HG03571 (cell line): ENCODE results near the gene ICAM2.
"Not testable (repeated sequence)": the region's sequence is repeated elsewhere in the genome, so short reads cannot be mapped to it uniquely, and the experiment has no call there.

Experiments
- ATAC-seq: cut with Tn5 transposase; IDR thresholded peaks from one replicate; pipeline ENCODE4 v1.9.1; 2021; ENCODE audit not compliant: unreplicated experiment

ICAM2 gene

GRCh38 chr17:64009571-64010402, 10.6 kb downstream of the ICAM2 start:
- ATAC-seq: no peak

- ATAC-seq: no peak
Measured at GRCh38 chr17:64008830-64009229, 11.6 kb downstream of the ICAM2 start.

DNA sequence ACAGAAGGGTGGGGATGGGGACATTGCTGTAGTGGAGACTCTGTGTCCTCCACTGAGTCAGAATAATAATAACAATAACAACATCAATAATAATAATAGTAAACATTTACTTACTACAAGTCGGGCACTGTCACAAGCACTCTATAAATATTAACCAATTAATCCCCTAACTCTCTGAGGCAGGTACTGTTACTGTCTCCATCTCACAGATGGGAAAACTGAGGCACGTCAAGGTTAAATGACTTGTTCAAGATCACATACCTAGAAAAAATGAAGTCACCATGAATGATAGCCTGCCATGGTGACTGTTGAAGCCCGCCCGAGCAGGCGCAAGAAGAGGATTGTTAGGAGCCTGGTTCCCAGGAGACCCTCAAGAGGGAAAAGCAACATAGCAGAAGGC, 12.1 kb downstream of the ICAM2 start:
- ATAC-seq: no peak

DNA sequence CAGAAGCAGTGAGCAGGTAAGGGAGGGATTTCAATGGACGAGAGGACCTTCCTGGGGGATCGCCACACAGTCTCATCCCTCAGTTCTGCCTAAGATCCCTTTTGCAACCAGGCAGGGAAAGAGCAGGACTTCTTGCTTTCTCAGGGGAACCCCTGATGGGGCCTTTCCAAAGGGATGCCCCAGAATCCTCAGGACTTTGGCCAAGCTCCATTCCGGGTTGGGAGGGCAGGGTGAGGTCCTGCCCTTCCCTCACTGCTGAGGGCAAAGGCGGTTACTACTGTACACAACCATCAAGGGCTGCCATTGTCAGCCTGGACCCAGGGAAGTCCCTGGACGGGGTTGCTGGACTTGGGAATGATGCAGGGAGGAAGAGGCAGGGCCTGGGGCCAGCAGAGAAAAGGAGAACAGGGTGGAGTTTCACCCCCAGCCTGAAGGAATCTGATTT, 12.6 kb downstream of the ICAM2 start:
- no peak for ATAC-seq

GRCh38 chr17:64007089-64007837, 13.2 kb downstream of the ICAM2 start:
- not testable (repeated sequence) for ATAC-seq

DNA sequence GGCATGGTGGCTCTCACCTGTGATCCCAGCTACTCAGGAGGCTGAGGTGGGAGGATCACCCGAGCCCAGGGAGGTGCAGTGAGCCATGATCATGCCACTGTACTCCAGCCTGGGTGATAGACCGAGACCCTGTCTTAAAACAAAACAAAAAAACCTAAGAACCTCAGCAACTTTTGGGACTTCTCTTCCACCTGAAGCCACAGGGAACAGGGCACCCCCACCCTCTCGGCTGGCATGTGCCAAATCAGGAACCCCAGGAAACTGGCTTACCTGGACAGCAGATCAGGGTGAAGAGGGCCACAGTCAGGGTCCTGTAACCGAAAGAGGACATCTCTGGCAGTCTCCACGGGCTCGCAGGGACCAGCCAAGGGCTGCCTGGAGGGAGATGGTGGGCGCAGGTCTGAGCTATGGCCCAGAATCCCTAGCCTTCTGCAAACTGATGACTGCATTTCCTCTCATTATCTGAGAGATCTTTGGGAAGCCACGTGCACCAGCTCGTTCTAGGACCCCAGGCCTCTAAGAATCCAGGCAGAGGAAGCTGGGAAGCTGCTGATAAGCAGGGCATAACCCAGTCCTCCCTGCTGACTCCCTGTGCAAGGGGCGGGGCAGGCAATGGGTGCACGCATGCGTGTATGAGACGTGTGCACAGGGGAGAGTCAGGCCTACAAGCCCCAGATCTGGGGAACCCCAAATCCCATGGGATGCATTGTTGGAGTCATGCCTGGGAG, 13.9 kb downstream of the ICAM2 start:
- no peak for ATAC-seq

- ATAC-seq: no peak
Measured at GRCh38 chr17:64005734-64006167, 14.7 kb downstream of the ICAM2 start.

GRCh38 chr17:64004903-64005733, 15.3 kb downstream of the ICAM2 start:
- no peak for ATAC-seq

DNA sequence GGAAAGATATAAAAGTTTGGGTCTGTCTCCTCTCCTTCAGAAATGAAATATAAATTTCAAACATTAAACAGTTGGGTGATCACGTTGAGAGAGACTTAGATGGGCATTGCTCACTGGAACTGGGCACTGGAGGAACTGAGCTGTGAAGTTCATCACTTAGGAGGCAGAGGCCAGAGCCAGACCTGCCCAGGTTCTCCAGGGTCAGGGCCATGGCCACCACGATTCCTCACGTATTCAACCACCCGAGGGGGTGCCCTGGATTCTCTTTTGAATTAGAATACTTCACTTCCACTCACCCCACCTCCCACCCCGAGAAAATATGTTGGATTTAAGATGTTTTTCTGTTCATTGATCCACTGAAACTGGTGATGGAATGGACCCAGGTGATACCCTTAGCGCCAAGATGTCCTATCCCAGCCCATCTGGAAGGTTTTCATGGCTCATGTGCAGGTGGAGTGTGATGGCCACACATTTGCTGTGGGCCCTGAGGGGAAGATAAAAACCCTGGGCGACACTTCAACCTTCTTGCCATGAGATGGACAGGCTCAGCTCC, 16.1 kb downstream of the ICAM2 start:
- no peak for ATAC-seq

DNA sequence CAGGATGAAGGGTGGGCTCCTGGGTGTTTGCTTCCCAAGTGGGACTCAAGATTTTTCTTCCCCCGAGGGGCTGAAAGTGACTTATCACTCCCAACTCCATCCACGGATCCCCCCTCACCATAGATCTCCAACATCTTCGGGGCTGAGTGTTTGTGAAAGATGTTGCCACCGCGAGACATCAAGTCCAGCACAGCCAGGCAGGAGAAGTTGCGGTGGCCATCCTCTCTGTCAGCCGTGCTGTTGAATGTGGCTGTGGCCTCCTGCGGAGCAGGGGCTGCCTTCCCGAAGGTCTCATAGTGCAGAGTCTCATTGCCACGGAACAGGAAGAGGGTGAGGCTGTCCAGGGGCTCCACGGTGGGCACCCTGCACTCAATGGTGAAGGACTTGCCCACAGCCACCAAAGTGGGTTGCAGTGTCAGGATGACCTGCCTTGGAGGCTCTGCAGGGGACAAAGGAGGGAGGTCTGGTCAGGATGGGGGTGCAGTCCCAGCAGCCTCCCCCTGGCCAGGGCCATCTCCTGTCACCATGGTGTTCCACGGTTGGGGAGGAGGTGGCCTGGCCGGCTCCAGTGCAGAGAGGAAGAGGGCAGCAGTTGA, 16.8 kb downstream of the ICAM2 start:
- ATAC-seq: no peak

DNA sequence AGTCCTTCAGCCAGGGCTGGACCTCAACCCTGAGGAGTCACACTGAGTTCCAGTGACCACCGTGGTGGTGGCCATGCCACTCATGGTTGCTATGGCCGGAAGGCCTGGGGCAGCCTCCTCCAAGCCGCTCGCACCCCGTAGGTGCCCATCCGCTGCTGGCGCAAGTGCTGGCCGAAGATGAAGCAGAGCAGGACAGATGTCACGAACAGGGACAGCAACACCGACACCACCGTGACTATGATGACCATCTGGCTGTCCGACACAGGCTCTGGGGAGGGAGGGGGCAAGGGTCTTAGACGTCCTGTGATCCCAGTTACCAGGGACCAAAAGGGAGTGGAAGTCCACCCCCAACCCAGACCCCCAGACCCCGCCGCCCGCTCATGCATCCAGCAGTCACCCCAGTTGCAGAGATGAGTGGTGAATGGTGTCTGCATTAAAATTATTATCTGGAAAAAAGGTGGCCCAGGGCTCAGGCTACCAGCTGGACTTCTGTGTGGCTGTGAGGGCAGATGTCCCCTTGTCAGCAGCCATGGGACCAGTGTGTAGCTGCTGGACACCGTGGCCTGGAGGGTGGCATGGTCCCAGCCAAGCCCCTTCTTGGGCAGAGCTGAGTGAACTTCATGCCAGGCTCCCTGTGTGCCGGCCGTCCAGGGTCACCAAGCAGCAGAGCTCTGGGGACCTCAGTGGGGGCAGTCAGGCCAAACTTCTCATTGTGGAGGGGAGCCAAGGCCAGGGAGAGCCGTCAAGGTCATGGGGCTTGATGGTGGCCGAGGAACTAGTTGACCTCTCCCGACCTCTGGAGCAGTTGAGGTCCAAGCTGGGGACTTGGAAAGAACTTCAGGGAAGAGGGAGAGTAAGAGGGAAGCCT, 17.5 kb downstream of the ICAM2 start:
- ATAC-seq: no peak

DNA sequence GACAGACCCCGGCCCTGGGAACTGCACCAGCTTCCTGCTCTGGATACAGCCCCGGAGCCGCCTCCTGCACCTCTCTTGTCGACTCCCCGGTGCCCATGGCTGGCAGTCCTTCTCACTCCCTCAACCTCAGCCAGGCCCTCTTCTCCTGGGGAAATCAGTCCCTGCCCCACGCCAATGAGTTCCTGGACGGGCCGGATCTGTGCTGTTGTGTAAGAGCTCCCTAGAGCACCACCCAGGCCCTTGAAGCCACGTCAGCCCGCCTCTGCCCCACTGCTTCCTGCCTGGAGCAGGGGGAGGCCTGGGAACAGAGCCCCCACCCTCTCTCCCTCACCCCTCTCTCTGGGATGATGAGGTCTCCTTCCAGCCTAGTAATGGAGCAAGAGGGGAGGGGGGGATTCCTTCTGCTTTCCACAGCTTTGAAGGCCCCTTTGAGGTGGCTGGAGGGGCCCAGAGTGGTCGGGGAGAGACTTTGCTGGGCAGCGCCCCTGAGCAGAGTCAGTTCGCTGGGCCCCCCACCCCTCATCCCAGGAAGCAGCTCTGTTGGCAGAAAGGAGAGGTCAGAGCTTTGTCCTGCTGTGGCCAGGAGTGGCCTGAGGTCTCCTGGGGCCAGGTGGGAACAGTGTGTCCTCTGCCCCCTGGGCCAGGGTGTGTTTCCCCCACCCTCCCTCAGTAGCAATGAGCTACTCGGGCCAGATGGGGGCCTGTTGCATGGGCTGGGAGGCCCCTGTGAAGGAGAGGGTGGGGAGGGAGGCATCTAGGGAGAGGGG, 18.5 kb downstream of the ICAM2 start:
- ATAC-seq: no peak

DNA sequence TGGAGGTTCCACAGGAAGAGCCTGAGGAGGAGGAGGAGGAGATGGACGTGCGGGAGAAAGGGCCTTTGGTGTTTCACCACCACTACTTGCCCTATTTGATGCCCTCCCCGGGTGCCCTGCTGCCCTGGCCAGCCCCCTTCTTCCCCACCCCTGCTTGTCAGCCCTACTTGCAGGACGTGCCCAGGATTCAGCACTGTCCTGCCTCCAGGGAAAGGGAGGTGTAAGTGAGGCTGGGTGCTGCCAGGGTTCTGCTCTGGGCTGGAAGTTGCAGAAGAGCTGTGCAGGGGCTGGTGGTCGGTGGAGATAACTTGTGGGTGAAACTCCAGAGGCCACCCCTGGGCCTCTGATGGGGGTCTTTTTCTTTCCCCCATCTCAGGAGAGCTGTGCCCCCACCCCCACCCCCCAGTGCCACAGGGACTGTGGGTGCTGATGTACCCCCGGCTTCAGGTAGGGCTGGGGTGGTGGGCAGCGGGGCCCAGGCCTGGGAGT, 19.3 kb downstream of the ICAM2 start:
- no peak for ATAC-seq

DNA sequence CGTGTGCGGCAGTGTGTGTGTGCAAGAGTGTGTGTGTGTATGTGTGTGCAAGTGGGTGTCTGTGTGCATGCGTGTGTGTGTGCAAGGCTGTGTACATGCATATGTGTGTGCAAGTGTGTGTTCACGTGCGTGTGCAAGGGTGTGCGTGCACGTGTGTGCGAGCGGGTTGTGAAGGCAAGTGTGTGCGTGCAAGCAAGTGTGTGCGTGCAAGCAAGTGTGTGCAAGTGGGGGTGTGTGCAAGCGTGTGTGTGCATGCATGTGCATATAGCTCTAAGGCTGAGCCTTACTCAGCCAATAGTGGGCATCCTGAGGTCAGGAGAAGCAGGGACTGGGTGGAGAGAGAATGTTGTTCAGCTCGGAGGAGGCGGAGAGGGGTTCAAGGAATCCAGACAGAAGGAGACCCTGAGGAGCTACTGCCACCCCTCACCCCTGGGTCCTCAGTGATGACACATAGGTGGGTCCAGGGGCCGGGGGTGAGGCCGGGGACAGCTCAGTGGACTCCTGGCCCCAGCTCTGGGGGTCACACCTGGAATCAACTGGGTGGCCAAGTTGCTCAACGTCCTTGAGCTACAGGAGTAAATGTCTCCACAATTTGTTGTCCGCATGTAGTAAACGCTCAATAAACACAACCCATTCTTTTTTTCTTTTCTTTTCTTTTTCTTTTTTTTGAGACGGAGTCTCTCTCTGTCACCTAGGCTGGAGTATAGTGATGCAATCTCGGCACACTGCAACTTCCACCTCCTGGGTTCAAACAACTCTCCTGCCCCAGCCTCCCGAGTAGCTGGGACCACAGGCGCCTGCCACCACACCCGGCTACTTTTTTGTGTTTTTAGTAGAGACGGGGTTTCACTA, 20.5 kb downstream of the ICAM2 start:
- ATAC-seq: no peak

- no peak for ATAC-seq
Measured at GRCh38 chr17:63998721-63999679, 21.4 kb downstream of the ICAM2 start.
